ENCODE results near the gene OR2M3.
A peak's percentile ranks its signal among the peaks of the same experiment; 100 is the strongest.
"Not testable (repeated sequence)": the region's sequence is repeated elsewhere in the genome, so short reads cannot be mapped to it uniquely, and the experiment has no call there.

The OR2M3 gene

GRCh38 chr1:248196965-248197364, at the start of gene OR2M3:
Gene OR2M3, plus strand, starts transcription at chr1:248197265. Its CDS starts 5,803 bp downstream, at chr1:248203068.
- DNase-seq, result no peak

GRCh38 chr1:248152056-248152827, 44.8 kb upstream of the OR2M3 start:
- DNase-seq, result no peak

GRCh38 chr1:248155927-248156326, 41.1 kb upstream of the OR2M3 start:
- no peak for DNase-seq

GRCh38 chr1:248158758-248159157, 38.3 kb upstream of the OR2M3 start:
- no peak for DNase-seq

GRCh38 chr1:248164031-248164430, 33.0 kb upstream of the OR2M3 start:
- no peak for DNase-seq

GRCh38 chr1:248165186-248165585, 31.9 kb upstream of the OR2M3 start:
- no peak for DNase-seq

GRCh38 chr1:248174521-248174920, 22.5 kb upstream of the OR2M3 start, which contains the start of gene OR2M2:
Gene OR2M2, plus strand, starts transcription at chr1:248174821. Its CDS starts 5,165 bp downstream, at chr1:248179986.
- no peak for DNase-seq

- no peak for DNase-seq
These were observed 13.1 kb upstream of the OR2M3 start for GRCh38 chr1:248183996-248184395.

GRCh38 chr1:248187363-248187762, 9.7 kb upstream of the OR2M3 start:
- DNase-seq, result no peak

GRCh38 chr1:248189026-248189425, 8.0 kb upstream of the OR2M3 start:
- DNase-seq, result no peak

GRCh38 chr1:248194117-248194516, 2.9 kb upstream of the OR2M3 start:
- DNase-seq, result no peak

GRCh38 chr1:248215880-248216279, 18.8 kb downstream of the OR2M3 start:
- DNase-seq, result no peak

- DNase-seq, result no peak
These were observed 28.5 kb downstream of the OR2M3 start for GRCh38 chr1:248225537-248225936.

- no peak for DNase-seq
These were observed 32.4 kb downstream of the OR2M3 start for GRCh38 chr1:248229360-248229908.

- DNase-seq, result no peak
These were observed 34.1 kb downstream of the OR2M3 start, which contains the start of gene OR2M4 for GRCh38 chr1:248231117-248231516. Gene OR2M4, plus strand, starts transcription at chr1:248231417. Its CDS starts 7,512 bp downstream, at chr1:248238929.

GRCh38 chr1:248239478-248239877, 42.4 kb downstream of the OR2M3 start:
- DNase-seq, result no peak

GRCh38 chr1:248243204-248243603, 46.1 kb downstream of the OR2M3 start:
- DNase-seq, result peak; percentile 2

GRCh38 chr1:248259309-248259708, 62.2 kb downstream of the OR2M3 start:
- DNase-seq, result not testable (repeated sequence)
